Astrocyte of the hippocampus (primary cell): ENCODE results near the gene CYBRD1.
A peak's percentile ranks its signal among the peaks of the same experiment; 100 is the strongest.
"Not testable (repeated sequence)": the region's sequence is repeated elsewhere in the genome, so short reads cannot be mapped to it uniquely, and the experiment has no call there.

Experiments used
- DNase-seq: peaks from one replicate; pipeline ENCODE4 v3.0.0; 2011; ENCODE audit warnings: low read depth, low spot score

The CYBRD1 gene

DNA sequence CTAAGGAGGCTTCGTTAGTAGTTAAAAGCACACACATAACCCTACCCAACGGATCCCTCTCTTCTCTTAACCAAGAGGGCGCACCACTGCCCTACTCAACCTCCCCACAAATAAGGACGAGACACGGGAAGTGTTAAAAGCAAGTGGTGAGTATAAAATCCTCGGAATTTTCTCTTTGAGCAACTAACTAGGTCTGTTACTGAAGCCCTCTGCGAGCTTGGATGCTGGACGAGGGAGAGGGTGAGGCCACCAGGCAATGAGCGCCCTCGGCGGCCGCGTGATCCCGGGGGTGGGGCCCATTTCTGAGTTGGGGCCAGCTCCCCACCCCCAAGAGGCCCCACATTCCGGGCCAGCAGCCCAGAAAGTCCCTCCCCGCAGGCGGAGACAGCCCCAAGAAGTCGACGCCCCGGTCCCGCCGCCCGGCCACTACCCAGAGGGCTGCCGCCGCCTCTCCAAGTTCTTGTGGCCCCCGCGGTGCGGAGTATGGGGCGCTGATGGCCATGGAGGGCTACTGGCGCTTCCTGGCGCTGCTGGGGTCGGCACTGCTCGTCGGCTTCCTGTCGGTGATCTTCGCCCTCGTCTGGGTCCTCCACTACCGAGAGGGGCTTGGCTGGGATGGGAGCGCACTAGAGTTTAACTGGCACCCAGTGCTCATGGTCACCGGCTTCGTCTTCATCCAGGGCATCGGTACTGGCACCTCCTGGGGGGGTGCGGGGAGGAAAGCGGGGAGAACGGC lies at the start of gene CYBRD1:
Gene CYBRD1, plus strand, starts transcription at position 423 of the 736 bp plus-strand sequence. Its CDS starts 72 bp downstream, at position 495.
- DNase-seq = peak; percentile 90

GRCh38 chr2:171475979-171476378 lies 46.3 kb upstream of the CYBRD1 start:
- no peak for DNase-seq

DNA sequence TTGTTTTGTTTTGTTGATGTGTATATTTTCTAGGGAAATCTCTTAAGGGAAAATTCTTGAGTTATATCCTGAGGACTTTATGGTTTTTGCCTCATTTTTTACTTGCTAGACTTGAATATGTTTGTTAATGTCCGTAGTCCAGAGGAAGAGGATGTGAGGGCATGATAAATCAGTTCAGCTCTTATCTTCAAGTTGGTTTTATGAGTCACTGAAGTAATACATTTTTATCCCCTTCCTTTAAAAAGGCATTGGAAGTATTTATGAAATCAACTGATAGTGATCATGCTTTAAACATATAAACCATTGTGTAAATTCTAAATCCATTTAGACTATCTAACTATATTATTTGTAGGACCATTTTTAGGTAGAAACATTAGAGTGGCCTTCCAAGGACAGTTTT lies 43.9 kb upstream of the CYBRD1 start:
- no peak for DNase-seq

DNA sequence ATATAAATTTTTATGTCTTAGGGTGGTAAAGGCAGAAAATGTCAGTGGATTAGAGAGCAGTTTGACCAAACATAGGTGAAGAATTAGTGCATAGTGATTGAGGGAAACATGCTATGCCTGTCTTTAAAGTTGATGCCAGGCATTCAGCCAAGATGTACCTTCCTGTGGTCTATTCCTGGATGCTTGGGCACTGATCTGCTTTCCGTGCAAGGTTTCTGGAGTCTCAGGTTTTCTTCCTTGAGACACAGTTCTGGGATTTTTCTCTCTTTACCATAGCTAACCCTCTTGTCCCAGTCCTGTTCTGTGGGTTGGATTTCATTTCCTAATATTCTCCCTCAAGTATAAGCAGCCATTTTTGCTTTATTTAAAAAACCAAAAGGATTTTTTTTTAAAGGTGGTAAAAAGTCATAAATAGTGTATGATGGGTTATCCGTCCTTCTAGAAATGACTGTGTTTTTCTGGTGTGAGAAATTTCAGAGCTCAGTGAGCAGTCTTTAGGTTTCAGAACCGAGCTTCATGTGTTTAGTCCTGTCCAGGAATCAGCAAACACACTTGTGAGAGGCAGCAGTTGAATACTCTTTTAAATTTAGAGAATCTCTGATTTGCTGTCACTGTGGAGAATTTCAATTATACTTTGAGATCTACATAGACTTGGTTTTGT lies 43.0 kb upstream of the CYBRD1 start:
- peak; percentile 72 for DNase-seq

DNA sequence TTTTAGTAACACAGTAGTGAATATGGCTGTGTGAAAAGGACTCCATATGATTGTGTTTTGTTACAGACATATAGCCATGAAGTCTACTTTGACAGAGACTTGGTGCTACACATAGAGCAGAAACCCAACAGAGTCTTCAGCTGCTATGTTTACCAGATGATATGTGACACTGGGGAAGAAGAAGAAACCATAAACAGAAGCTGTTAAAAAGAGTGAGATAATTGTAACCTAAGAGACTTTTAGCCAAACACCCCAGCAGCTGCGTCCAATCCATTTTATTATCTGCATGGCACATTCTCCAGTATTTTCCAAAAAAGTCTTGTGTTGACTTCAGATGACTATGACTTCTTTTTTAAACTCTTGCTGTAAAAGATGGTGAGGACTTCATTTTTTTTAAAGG lies 41.4 kb upstream of the CYBRD1 start:
- no peak for DNase-seq

DNA sequence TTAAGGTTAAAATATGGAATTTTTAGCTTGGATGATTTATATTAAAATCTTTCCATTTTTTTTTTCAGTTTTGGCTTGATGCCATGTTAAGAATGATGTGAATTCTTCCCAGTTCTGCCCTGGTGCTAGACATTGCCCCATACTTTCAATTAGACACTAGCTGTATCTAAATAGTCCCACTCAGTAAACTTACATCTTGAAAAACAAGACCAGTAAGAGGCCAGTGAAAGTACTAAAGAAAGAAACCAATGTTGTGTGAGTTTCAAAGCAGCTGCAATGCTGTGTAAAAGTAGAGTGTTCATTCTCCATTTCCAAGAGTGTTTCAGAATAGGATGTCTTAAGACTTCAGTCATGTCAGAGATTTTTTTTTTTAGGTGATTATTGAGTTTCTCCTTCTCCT lies 40.0 kb upstream of the CYBRD1 start:
- DNase-seq = no peak

DNA sequence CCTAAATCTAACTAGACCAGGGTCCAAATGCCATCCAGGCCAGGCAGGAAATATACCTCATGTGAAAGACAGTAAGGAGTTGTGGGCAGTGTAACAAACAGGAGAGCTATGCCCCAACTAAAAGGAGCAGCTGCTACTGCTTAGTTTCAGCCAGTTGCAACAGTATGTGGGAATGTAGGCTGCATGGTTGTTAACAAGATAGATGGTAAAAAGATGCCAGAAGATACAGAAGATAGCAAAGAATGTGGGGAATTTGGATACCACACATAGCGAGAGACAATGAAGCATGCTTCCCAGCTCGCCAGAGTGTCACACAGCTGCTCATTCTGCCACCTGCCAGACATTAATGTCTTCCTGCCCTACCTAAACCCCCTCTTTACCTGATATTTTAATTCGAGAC lies 39.4 kb upstream of the CYBRD1 start:
- peak; percentile 1 for DNase-seq

DNA sequence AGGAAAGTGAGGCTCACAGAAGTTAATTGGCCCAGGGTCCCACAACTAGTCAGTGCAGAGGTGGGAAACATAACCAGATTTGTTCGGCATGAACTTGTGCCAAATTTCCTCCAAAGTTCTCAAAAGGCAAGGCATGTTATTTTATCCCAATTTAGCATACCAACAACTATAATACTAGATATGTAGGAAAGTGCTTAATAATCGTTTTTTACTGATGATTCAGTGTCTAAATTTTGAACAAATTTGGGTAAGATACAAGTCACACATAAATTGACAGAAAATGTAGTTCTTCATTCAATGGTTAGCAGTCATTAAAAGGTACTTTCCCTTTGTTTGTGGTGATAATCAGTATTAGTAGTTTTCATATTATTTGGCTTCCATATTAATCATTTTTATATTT lies 38.5 kb upstream of the CYBRD1 start:
- no peak for DNase-seq

- no peak for DNase-seq
Measured at GRCh38 chr2:171485116-171485515, 37.2 kb upstream of the CYBRD1 start.

DNA sequence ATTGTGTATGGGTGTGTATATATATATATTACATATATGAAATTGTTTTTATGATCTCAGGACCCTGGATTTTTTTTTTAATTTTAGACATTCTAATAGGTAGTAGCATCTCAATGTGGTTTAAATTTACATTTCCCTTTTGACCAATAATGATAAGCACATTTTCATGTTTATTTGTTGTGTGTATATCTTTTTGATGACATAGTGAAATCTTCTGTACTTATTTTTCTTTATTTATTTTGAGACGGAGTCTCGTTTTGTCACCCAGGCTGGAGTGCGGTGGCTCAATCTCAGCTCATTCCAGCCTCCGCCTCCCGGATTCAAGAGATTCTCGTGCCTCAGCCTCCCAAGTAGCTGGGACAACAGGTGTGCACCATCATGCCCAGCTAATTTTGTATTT lies 35.1 kb upstream of the CYBRD1 start:
- DNase-seq = no peak

- no peak for DNase-seq
Measured at GRCh38 chr2:171487803-171488259, 34.4 kb upstream of the CYBRD1 start.

DNA sequence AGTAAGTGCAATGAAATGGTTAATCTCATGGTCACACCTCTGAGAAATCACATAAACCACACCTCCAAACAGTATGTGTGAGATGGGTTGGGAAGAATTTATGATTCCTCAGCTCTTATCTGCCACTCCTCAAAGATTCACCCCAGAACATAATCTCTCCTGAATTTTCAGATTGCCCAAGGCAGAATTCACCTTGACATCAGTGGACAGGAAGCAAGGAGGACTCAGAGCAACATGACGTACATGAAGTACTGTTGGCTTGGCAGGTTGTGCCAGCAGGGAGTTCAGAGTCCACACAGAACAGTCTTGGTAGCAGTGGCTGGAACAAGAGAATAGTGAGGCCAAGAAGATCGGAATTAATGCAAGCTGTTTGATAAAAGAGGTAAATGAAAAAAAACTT lies 31.7 kb upstream of the CYBRD1 start:
- DNase-seq = no peak

DNA sequence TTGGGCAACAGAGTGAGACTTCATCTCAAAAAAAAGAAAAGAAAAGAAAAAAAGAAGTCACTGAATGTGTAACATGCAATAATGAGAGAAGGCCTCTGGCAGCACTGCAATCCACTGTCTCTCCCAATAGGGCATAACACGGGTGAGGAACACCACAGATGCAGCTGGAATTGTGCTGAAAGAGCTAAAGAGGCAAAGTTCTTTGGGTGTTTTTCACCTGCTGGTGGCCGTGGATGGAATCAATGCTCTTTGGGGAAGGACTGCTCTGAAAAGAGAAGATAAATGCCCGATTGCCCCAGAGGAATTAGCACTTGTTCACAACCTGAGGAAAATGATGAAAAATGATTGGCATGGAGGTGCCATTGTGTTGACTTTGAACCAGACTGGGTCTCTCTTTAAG lies 31.0 kb upstream of the CYBRD1 start:
- no peak for DNase-seq

- no peak for DNase-seq
Measured at GRCh38 chr2:171492664-171493063, 29.6 kb upstream of the CYBRD1 start.

GRCh38 chr2:171497664-171498063 lies 24.6 kb upstream of the CYBRD1 start:
- DNase-seq = not testable (repeated sequence)

GRCh38 chr2:171505374-171505773 lies 16.9 kb upstream of the CYBRD1 start:
- DNase-seq = peak; percentile 69

DNA sequence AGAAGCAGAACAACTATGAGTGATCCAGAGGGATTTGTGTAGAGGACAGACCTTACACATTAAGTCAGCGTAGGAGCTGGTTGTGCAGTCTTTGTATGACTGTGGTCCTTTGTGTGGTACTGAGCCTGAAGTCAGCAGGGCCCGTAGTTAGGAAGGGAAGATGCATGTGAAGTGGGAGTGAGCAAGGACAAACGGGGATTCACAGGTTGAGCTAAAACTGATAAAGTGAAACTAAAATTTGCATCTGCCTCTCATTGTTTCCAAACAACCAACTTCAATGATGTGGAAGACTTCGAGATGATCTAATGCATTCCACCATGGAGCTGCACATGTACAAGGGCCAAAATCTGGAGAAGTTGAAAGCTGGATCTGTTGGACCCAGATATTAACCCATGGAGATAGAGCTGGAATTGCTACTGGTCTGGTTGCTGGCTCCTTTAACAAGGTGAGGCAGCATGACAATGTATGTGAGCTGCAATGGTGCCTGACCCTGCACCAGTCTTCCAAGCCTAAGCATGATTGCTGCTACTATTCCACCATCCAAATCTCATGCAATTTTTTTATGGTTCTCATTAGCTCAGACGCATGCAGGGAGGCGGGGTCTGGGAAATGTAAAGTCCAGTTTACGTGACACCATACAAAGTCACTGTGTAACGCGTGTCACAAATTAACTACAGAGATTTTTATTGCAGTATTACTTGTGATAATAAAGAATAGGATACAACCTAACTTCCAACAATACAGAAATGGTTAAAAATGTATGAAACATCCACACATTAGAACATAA lies 12.1 kb upstream of the CYBRD1 start:
- DNase-seq = no peak

DNA sequence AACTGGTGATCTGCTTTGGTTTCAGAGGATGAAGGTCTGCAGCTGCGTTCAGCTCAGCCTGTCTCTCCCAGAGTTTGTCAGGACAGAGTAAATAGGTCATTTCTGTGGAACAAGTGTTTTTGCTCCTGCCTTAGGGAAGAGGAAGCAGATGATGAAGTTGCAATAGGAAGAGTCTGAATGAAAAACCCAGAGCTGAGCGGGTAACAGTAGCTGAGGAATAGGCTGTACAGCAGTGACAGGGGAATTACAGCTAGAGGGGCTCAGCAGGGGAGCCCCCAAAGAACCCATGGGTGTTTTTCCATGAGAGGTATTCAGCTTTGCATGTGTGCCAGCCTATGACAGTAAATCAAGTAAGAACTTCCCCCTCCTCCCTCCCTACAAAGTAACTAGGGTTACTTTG lies 10.3 kb upstream of the CYBRD1 start:
- DNase-seq = no peak

GRCh38 chr2:171512683-171513195 lies 9.5 kb upstream of the CYBRD1 start:
- DNase-seq = no peak

- DNase-seq = no peak
Measured at GRCh38 chr2:171513719-171514160, 8.5 kb upstream of the CYBRD1 start.

- no peak for DNase-seq
Measured at GRCh38 chr2:171514908-171515582, 7.2 kb upstream of the CYBRD1 start.
